Suppressor macrophage (primary cell): ENCODE measurements around the gene MRPL53.
"Not testable (repeated sequence)": the region's sequence is repeated elsewhere in the genome, so short reads cannot be mapped to it uniquely, and the experiment has no call there.

Source experiments
- DNase-seq, 4 experiments: peaks; one replicate each; pipeline ENCODE4 v3.0.0-alpha.2; 2020 to 2022

Gene MRPL53

DNA sequence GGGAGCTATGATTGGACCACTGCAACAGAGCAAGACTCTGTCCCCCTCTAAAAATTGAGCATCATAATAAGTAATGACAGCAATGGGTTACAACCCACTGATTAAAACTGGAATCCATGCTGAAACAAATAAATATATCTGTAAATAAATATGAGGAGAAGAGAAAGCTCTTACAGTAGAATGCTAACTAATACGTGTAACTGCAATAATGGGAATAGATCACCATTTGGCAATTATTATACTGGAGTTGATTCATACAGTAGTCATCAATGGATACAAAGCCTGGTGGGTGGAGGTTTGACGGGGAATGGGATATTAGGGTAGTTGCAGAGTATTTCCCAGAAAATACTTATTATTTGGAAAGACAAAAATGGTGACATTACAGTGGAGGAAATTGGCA lies 23.7 kb downstream of the MRPL53 start:
- DNase-seq = no peak

DNA sequence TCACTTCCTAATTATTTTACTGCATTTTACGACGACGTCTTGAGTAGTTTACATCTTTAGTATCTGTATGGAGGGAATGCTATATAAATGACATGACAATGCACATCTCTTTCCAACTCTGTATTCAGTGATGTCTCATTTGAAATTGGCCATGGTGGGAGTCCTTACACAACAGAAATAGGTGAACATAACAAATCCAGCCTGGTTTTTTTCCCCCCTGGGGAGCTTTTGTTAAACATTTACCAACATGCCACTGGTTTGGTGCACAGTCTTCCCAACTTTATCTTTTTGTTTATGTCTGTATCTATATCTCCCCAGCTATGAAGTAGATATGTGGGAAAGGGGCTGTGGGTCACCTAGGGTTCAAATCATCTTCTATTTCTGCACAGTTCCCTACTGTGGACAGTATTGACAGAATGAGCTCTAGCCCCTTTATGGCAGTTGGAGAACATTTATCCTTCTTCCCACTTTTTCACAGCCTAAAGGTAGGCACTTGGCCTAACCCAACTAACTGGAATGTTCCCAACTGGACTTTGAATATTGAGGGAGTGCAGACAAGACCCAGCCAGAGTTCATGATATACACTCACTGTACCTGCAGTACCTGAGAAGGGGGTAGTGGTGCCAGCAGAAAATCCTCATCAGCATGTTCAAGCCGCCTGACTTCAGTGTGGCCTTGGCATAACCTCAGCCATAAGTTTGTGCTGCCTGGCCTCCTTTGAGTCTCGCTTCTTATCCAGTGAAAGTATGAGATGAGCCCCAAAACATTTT lies 25.1 kb downstream of the MRPL53 start:
- no peak for DNase-seq

DNA sequence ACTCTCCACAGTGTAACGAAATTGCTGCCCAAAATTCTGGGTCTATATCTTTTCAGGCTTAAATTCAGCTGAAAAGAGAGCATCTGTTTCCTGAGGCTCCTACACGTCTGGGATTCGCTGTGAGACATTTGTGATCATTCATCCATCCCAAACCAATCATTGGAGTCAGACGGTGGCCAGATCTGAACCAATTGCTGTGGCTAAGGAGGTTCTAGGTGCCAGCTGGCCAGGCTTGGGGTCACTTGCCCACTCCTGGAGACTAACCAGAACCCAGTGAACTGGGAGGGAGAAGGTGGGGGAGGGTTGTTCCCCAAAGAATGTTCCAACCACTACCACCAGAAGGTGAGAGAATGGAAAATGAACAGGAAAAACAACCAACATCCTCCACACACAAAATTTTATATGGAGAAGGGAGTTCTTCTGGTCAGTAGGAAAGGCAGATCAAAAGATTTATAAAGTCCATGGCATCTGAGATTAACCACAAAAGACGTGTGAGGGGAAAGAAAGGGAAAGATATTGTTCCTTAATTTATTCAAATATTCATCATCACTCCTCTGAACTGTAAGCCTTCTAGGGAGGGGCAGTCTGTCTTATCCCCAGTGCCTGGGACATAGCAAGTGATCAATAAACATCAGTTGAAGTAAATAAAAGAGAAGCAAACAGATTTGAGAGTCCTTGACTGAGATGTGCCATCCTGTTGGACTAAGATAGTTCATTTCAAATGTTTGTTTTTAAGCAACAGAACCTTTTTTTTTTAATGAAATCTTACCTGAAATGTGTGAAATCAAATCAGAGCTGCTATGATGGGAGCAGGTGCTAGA lies 27.8 kb downstream of the MRPL53 start:
- no peak for DNase-seq

DNA sequence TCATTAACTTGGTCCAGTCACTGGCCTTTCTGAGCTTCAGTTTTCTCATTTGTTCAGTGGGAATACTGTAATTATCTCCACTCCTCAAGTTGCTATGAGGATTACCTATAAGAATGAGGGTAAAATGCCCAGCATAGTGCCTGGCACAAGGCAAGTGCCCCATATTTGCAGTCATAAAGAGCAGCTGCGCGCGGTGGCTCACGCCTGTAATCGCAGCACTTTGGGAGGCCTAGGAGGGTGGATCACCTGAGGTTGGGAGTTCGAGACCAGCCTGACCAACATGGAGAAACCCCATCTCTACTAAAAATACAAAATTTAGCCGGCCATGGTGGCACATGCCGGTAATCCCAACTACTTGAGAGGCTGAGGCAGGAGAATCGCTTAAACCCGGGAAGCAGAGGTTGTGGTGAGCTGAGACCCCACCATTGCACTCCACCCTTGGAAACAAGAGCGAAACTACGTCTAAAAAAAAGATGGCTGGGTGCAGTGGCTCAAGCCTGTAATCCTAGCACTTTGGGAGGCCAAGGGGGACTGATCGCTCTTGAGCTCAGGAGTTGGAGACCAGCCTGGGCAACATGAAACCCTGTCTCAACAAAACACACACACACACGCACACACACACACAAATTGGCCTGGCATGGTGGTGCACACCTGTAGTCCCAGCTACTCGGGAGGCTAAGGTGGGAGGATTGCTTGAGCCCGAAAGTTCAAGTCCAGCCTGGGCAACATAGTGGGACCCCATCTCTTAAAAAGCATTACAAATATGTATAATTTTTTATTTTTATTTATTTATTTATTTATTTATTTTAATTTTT lies 29.8 kb downstream of the MRPL53 start:
- not testable (repeated sequence) for DNase-seq

DNA sequence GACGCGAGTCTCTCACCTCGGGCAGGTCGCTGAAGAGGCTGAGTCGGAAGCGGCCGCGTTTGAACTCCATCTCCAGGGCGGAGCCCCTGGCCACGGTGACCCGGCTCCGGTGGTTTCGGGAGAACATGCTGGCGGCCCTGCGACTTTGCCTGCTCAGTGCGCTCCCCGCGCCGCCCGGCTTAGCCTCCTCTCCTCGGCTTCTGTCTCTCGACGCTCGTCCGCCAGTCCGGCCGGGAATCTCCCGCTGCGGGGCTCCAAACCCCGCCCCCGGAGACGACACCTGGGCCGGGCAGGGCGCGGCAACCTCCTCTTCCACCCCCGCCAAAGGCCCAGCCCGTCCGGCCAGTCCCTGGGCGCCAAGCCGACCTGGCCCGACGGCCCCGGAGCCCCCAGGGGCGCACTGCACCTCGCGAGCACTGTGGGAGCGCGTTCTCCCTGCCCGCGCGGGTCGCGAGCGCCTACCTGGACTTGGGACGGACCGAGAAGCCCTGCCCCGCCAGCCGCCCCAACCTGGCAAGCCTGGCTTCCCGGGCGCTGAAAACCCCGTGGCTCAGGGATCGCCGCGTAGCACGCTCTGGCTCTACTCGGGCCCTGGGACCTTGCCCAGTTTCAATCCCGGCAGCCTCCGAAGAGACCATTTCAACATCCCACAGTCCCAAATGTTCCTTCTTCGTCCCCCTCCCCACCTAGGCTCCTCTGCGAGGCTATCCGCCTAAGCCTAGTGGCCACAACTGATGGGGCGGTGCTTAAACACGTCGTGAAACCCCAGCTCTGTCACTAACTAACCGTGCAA lies 30.6 kb downstream of the MRPL53 start, which contains the start of gene RTKN:
RTKN (minus strand) TSS at position 248 of the 793 bp plus-strand sequence; CDS start at position 127, 121 bp downstream.
- peak in 1 of 4 experiments; percentile 18 for DNase-seq

DNA sequence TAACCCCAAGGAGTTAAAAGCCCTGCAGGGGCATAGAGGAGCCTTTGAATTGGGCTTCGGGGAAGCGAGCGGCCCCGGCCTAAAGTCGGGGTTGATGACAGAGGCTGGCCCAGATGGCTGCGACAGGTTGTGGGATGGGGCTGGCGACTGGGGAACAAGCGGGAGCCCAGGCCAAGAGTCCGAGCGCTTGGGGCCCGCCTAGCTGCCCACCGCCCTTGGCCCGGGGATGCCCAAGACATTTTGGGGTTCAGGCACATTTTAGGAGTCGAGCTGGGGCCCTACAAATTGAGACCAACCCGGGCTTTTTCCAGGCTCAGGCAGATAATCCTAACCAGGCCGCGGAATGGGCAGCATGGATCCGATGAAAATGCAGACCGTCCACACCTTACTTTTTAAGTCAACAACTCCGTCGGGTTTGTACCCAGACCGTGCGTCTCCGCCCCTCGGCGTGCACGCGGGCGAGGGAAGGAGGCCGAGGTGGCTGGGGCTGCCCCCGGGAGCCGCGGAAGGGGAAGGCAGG lies 31.2 kb downstream of the MRPL53 start:
- DNase-seq = no peak

DNA sequence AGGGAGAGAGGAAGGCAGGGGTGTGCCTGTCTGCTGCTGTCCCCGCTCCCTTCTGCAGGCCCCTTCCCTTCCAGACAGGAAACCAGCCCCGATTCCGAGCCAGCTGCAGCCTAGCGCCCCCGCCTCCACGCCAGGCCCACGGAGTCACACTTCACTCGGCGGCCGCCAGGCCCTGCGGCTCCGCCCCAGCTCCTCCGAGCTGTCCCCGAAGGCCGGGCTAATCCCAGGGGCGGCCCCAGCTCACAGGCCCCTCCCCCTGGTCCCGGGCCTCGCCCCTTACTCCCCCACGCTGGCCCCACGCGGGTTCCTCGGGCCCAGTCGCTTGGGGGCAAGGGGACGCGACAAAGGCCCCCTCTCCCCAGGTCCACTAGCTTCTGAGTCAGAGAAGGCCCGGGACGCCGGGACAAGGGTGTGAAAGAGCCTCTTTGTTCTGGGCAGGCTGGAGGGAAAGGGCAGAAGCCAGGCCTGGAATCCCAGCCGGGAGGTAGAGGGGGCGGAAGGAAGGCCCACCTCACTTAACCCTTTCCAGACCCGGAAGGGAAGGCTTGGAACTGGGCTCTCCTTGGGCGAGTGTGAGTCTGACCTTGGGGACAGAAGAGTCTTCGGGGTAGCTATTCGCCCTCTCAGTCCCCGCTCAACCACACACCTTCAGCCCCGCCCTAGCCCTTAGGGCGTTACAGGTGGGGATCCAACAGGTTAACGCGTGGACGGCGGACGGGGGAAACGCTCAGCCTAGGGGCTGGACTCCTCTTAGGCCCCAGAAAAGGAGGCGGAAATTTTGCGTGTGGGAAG lies 31.9 kb downstream of the MRPL53 start:
- DNase-seq = peak; percentile 71 to 90 (median 79)

DNA sequence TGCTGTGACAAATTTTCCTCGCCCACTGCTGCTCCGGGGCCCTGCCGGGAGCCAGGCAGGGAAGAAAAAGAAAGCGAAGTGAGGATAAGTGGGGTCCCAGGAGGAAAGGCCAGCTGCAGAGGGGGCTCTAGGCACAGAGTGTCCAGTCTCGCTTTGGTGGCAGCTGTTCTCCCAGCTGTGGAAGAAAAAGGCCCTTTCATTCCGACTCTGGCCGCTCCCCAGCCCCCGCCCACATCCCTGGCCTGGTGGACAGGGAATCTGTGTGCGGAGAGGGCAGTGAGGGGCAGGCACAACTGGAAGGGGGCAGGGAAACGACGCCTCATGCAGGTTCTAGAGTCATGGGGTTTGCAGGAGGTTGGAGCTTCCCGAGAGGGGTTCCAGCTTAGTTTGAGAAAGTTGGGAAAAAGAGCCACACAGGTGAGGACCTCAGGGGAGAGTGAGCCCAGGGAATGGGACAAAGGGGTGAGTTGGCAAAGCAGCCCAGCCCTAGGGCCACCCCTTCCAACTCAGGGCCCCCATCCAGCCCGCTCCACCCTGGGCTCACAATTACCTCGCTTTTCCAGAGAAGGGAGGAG lies 32.6 kb downstream of the MRPL53 start:
- DNase-seq = peak in 2 of 4 experiments; percentile 22 to 38

DNA sequence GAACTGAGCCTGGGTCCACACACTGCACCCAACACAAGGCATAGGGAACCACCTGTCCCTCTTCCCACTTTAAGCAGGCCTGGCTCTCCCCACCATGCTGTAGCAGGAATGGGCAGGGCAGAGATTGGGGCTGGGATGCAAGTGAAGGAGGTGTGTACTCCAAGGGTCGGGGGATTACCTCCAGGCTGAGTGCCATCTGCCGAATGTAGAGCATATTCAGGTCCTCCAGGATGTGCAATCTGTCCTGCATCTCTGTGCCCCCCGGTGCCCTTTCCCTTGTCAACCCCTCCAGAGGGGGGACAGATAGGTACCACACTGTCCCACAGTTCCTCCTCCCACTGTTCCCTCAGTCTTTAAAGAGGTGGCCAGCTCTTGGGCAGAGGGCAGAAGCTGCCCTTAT lies 33.1 kb downstream of the MRPL53 start:
- DNase-seq = no peak

DNA sequence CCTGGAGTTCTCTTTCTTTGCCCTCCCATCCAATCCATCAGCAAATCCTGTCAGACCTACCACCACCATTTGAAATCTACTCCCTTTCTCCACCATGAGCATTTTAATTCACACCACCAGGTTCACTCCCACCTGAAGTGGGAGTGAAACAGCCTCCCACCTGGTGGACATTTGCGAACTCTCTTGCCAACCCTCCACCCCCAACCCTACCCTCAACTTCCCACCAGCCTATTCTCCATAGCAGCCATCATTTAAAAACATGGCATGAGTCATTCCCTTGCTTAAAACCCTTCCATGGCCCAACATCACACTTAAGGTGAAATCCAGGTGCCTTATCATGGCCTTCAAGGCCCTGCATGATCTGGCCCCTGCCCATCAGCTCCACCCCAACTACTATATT lies 34.2 kb downstream of the MRPL53 start:
- no peak for DNase-seq

DNA sequence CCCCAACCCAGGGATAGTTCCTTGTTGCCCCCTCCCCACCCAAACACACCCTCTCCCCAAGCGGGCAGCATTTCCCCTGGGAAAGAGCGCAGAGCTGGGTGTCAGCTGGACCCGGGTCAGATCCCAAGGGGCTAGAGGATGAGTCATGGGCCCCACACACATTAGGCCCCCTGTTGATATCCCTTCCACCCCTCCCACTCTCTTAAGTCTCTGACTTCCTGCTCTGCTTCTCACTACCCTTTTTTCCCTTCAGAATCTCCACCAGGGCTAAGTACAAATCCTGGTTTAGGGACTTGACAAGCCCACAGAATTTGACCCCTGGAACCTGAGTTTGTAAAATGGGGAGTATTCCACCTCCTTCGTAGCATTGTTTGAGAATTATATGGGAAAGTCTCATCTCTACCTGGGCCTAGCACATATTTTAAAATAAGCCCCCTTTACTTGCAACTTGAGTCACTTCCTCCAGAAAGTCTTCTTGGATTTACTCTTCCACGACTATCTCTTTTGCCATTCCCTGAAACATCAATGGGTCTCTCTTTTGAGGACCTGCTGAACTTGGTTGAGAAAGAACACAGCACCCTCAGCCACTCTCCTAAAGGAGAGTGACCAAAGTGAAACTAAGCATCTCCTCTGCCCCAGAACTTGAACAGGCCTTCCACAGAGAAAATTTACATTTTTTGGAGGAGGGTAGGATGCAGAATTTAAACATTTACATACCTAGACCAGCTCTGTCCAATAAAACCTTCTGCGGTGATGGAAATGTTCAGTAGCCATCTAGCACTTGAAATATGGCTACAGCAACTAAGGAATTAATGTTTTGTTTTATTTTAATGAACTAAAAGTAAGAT lies 35.4 kb downstream of the MRPL53 start:
- peak; percentile 26 to 51 (median 38) for DNase-seq

DNA sequence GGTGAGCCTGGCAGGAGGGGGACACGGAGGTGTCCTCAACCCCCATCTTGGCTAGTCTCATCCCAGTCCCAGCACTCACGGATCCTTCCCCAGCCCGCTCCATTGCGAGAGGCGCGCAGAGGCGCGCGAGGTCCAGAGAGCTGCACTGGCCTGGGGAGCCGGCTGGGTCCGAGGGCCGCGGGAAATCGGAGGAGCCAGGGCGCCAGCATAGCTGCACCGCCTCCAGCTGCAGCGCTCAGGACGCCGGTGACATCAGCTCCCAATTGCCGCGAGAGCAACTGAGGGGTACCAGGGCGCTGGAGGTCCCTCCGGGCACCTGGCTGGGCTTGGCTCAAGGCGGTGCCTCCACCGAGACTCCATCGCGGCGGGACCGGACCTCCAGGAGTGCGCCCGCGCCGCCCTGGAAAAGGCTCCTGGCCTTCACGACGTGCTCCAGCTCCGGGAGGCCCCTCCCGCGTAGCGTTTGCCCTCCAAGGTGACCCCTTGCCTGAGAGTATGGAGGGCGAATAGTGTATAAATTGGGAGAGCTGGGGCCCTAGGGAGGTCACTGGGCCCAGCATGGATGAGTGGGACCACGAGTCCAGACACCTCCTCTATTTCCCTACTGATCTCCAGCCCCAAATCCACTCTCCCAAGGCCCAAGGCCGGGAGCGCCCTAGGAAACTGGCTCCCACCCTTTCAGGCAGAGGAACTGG lies 36.2 kb downstream of the MRPL53 start:
- DNase-seq = no peak

DNA sequence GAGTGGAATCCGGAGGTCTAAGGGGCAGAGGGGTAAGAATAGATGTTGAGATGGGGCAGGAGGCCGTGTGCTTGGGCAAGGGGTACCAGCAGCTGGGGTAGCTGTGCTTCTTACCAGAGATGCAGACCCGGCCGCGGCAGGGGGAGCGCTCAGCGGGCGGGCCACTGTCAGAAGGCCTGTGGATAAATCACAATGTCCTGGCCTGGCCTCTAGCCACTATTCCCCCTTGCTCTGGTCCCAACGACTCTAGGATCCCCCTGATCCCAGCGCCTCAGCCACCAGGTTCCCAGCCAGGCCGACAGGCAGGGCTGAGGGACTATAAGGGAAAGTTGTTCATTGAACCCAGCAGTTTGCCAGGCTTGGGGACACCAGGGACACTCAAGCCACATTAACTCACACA lies 42.0 kb downstream of the MRPL53 start:
- no peak for DNase-seq

DNA sequence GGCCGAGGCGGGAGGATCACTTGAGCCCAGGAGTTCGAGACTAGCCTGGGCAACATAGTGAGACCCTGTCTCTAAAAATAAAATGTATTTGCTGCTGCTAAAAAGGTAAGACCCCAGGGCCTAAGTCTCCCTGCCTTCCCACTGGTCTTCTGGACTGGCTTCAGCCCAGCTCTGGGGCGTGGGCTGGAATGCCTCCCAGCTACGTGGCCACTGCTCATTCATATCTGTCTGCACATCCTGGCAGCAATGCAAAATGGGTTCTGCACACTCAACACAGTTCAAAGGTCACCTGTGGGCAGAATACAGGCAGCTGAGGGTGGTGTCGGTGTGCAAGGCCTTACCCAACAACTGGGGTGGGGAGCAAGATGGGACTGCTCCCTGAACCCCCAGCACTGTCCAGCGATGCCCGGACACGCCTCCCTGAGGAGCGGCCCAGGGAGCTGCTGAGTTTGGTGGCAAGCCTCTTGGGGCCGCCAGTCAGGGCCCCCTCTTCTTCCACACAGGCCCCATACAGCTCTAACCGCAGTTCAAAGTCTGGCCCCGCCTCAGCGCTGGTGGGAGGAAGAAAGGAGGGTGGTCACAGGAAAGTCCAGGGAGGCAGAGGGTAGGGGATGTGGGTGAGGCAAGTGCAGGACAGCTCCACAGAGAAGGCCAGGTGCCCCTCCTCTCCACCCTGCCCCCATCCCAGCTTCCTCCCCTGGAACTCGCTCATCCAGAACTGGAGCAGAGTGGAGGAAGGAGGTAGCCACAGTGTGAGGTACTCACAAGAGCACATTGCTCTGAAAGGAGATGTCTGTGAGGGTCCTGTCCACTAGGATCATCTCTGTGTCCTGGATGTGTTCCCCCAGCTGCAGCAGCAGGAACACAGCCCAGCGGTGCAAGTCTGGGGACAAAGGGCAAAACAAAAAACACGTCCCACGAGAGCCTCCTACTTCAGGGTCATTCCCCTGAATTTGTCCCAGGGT lies 42.7 kb downstream of the MRPL53 start:
- no peak for DNase-seq

DNA sequence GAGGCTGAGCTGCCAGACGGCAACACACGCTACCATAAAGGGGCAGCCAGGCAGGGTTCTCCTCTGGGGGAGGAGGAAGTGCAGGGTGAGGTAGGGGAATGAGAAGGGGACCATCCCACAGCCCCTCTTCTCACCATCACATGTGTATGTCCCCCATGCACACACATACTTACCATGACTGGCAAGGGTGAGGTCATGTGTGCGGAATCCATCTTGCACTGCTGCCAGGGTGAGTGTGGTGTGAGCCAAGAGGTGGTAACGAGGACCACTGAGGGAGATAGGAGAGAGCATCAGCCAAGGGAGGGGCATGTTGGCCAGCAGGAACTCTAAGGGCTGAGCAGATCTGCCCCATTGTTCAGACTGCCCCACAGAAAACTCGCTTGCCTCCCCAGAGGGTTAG lies 43.8 kb downstream of the MRPL53 start:
- DNase-seq = no peak

DNA sequence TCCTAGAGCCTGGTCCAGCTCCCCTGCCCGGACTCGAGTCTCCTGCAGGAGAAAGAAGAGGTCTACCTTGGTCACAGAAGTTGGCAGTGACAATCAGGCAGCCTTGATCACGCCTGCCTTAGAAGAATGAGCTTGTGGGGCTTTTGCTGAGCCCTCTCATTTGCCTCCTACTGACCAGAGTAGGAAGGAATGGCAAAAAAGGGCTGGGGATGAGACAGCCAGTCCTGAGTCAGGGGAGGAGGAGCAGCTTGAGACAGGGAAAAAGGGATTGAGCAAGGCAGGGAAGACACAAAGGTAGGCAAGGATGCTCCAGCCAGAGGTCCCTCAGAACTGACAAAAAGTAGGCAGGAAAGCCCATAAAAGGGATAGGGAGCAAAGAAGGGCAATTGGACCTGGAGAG lies 44.9 kb downstream of the MRPL53 start:
- no peak for DNase-seq

DNA sequence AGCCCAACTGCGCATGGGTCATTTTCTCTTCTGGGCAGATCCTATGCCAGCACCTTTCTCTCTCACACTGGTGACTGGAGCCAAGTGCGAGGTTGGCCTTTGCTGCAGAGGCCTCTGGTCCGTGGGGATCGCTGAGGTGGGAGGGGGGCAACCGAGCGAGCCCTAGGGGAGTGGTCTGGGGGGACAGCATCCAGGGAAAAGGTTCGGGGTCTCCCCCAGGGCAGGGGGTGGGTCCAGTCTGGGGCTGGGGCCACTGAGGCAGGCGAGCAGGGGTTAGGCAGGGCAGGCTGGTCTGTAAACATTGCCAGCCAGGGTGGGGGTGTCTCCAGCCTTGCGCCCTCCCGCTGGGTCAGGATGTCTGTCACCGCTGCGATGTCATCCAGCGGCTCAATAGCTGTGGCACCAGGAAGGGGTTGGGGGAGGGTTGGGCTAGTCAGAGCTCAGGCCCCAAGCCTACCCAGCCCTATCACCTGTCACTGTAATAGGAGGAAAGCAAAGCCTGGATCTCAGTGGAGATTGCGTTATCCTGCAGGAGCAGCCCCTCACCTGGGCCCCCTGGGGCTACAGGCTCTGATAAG lies 46.2 kb downstream of the MRPL53 start:
- no peak for DNase-seq
